Measurements from ENCODE around the gene PIK3R6. TPM values are rescaled to one million over a fixed set of nuclear protein-coding genes. Genes with fewer than 3 reads are reported as not detected.

Gene PIK3R6
- total and polyA plus RNA-seq, 2 of the 13 experiments (the other 11 are each of a cell fraction or from before 2014, with no cell fraction given): not detected

- TF ChIP-seq HNF1A (IDR thresholded peaks at IDR 0.05; ENCODE audit: low read depth) (no peak), HNF1A (CRISPR knock-in tag; IDR thresholded peaks at IDR 0.05; ENCODE audit: borderline replicate concordance) (no peak), ZNF430 (CRISPR knock-in tag; IDR thresholded peaks at IDR 0.05) (no peak), ZKSCAN1 (IDR thresholded peaks at IDR 0.05; ENCODE audit: low read length) (no peak)
Measured at GRCh38 chr17:8857919-8858318, 9.6 kb downstream of the PIK3R6 start (continued).

- H3K4me3 ChIP-seq (replicated peaks in 1 of 3; ENCODE audit: insufficient read depth in 1 of 3, low read depth in 2 of 3, low read length in 3 of 3): no peak overlapping the region
- no peak overlapping the region for H3K9ac ChIP-seq (ENCODE audit: insufficient read depth, low read depth, low read length)
- no peak overlapping the region for H3K27ac ChIP-seq (ENCODE audit: extremely low read length, insufficient read depth, low read length)
- peaks cover 32% of the 10 kb centered on the region for H3K4me1 ChIP-seq (ENCODE audit: insufficient read depth, low read length)
- CTCF ChIA-PET (ENCODE audit: low intra/inter-chr PET ratio, low total read pairs): no interaction called here
- POLR2A ChIA-PET: no interaction called here
- no peak overlapping the region for H2AFZ ChIP-seq (ENCODE audit: low read length)
- no peaks in the 10 kb centered on the region for H3K79me2 ChIP-seq (ENCODE audit: insufficient read depth, low read length)
- WGBS (ENCODE audit: low lambda C conversion rate): 12% methylated on average over 14 of the region's 14 CpGs
- BruUV-seq (replicated peaks): no TSS peak
- H4K20me1 ChIP-seq (ENCODE audit: insufficient read depth, low read length): no peaks in the 10 kb centered on the region
- no peak for FAIRE-seq
- ATAC-seq: no peak
- intact Hi-C loops (cut with micrococcal nuclease; ENCODE audit: unreplicated experiment): no loop called here
- no peak for DNase-seq (ENCODE audit: low spot score)
- no peaks in the 10 kb centered on the region; a peak in 1 of 5 replicates for H3K27me3 ChIP-seq (ENCODE audit: control insufficient read depth in 1 of 2, insufficient read depth in 2 of 2, low read length in 2 of 2)
- no peaks in the 10 kb centered on the region for H3K36me3 ChIP-seq (replicated peaks in 1 of 2; ENCODE audit: control insufficient read depth in 1 of 2, insufficient read depth in 2 of 2, low read length in 2 of 2)
- H3K9me3 ChIP-seq (ENCODE audit: low read length): no peaks in the 10 kb centered on the region
- H3K4me2 ChIP-seq (ENCODE audit: low read depth, low read length): peak overlapping the region; percentile 14; the same call in 1 of the 2 replicates
- in situ Hi-C loops (cut with HindIII; ENCODE audit: extremely low pct_ligation_motif_present, low pct_unique_long_range_greater_than_20kb): no loop called here
- TF ChIP-seq SPEN (CRISPR knock-in tag; IDR thresholded peaks at IDR 0.05; ENCODE audit: low read depth) (no peak), ZNF552 (CRISPR knock-in tag; IDR thresholded peaks at IDR 0.05; ENCODE audit: borderline replicate concordance) (no peak), SCMH1 (CRISPR knock-in tag; IDR thresholded peaks at IDR 0.05; ENCODE audit: borderline replicate concordance) (no peak), HOXA9 (CRISPR knock-in tag; IDR thresholded peaks at IDR 0.05; ENCODE audit: borderline replicate concordance) (no peak), ZNF225 (CRISPR knock-in tag; IDR thresholded peaks at IDR 0.05) (no peak), CREM (IDR thresholded peaks at IDR 0.05) (no peak), CREM (CRISPR knock-in tag; IDR thresholded peaks at IDR 0.05) (no peak), MXD1 (CRISPR knock-in tag; IDR thresholded peaks at IDR 0.05) (no peak), CHCHD3 (CRISPR knock-in tag; IDR thresholded peaks at IDR 0.05) (no peak), ZNF101 (CRISPR knock-in tag; IDR thresholded peaks at IDR 0.05; ENCODE audit: borderline replicate concordance, low read depth) (no peak), ETV5 (CRISPR knock-in tag; IDR thresholded peaks at IDR 0.05; ENCODE audit: borderline replicate concordance) (no peak), CC2D1A (CRISPR knock-in tag; IDR thresholded peaks at IDR 0.05) (no peak), ZFP62 (CRISPR knock-in tag; IDR thresholded peaks at IDR 0.05) (no peak), ZNF615 (CRISPR knock-in tag; IDR thresholded peaks at IDR 0.05; ENCODE audit: borderline replicate concordance) (no peak), ZNF839 (CRISPR knock-in tag; IDR thresholded peaks at IDR 0.05; ENCODE audit: borderline replicate concordance) (no peak), ZNF614 (CRISPR knock-in tag; IDR thresholded peaks at IDR 0.05; ENCODE audit: borderline replicate concordance) (no peak), ZNF569 (CRISPR knock-in tag; IDR thresholded peaks at IDR 0.05; ENCODE audit: borderline replicate concordance) (no peak)
Measured at GRCh38 chr17:8856869-8857575, 10.5 kb downstream of the PIK3R6 start.

All from HepG2 (cell line).